RWPE1 (cell line): ENCODE measurements around the gene ASIC5.

Source experiments
- CTCF ChIA-PET: fragments of 350-600 bp; sonication (Branson Sonifier 250); formaldehyde crosslinking; extraction: SDS; loops from one replicate; lab custom pipeline; 2021; lab: Yijun Ruan, JAX
- POLR2A ChIA-PET: fragments of 400-600 bp; formaldehyde crosslinking; extraction: SDS; loops from one replicate; lab custom pipeline; 2020; ENCODE audit warnings: antibody characterized with exemption; ENCODE audit not compliant: low non-redundant PET; lab: Yijun Ruan, JAX
- DNase-seq: peaks from one replicate; pipeline ENCODE4 v3.0.0; 2012; ENCODE audit warnings: low spot score
- H3K27ac ChIP-seq: fragments of 450-650 bp; 2 replicates; pipeline ENCODE4 v1.5.1; 2017
- CTCF ChIP-seq: fragments of 450-650 bp; conservative IDR thresholded peaks from 2 replicates; pipeline ENCODE4 v1.5.1; 2017; ENCODE audit warnings: low read depth, mild to moderate bottlenecking

Gene ASIC5

GRCh38 chr4:155885666-155886065 lies 19.6 kb upstream of the ASIC5 start:
- no peak for TF ChIP-seq CTCF
- no peak for DNase-seq
- POLR2A ChIA-PET: no interaction called here

GRCh38 chr4:155883895-155884294 lies 17.8 kb upstream of the ASIC5 start:
- CTCF ChIA-PET: no interaction called here
- TF ChIP-seq CTCF: no peak
- no peak for DNase-seq
- no peak overlapping the region for H3K27ac ChIP-seq
- POLR2A ChIA-PET: no interaction called here

More at GRCh38 chr4:155885666-155886065, 19.6 kb upstream of the ASIC5 start:
- CTCF ChIA-PET: interaction anchor here (0.7 kb wide), 1 partner anchor 40 kb away, joined by 3 read pairs; no protein-coding TSS in a partner anchor
- no peak overlapping the region for H3K27ac ChIP-seq

GRCh38 chr4:155881555-155881954 lies 15.5 kb upstream of the ASIC5 start:
- no peak overlapping the region for H3K27ac ChIP-seq
- DNase-seq: no peak
- ChIA-PET POLR2A (no interaction called here), CTCF (interaction anchor here (0.5 to 0.7 kb wide), 2 partner anchors 26 to 477 kb away, joined by 4 to 5 read pairs; no protein-coding TSS in a partner anchor)
- no peak for TF ChIP-seq CTCF

GRCh38 chr4:155879767-155880166 lies 13.7 kb upstream of the ASIC5 start:
- ChIA-PET POLR2A (no interaction called here), CTCF (no interaction called here)
- TF ChIP-seq CTCF: no peak
- no peak overlapping the region for H3K27ac ChIP-seq
- no peak for DNase-seq

GRCh38 chr4:155878611-155879010 lies 12.5 kb upstream of the ASIC5 start:
- CTCF ChIA-PET: no interaction called here
- POLR2A ChIA-PET: no interaction called here
- DNase-seq: no peak
- no peak for TF ChIP-seq CTCF
- no peak overlapping the region for H3K27ac ChIP-seq

- no peak for TF ChIP-seq CTCF
- ChIA-PET CTCF (no interaction called here), POLR2A (no interaction called here)
- no peak for DNase-seq
- H3K27ac ChIP-seq: no peak overlapping the region
Observed at GRCh38 chr4:155877971-155878370, 11.9 kb upstream of the ASIC5 start.
